ENCODE measurements around the gene C22orf42.
"Not testable (repeated sequence)": the region's sequence is repeated elsewhere in the genome, so short reads cannot be mapped to it uniquely, and the experiment has no call there.

Gene C22orf42

DNA sequence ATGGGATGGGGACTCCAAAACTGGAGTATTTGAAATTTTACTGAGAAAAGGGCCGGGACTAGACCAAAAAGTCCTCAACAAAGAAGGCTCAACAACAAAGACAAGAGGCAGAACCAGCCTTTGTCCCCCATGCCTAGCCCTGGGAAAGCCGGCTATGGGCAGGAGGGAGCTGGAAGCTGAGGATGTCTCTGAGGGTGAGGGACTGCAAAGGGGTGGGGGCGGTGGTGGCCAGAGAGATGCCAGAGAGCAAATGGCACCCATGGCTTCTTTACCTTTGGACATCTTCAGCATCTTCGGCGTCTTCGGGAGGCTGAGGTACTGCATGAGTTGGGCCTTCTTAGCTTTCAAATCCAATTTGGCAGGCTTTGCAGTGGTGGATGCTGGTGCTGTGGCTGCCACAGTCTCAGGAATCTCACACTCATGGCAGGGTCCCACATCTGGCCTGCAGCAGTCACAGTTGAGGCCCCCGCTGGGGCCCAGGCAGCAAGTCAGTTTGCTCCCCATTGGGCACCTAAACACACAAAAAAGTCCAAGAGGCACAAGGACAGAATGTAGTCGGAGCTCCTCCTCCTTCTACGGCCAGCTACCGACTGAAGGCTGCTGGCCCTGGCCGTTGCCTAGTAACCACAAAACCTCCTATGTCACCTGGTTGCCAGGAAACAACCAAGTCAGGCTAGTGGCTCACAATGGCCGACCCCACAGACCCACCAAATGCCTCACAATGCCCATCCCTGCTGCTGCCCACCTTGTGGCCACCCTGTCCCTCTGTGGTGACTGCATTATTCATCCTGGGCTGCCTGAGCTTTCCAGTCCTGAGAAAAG is at the start of gene C22orf42:
Gene C22orf42, minus strand, starts transcription at position 592 of the 822 bp plus-strand sequence. Its CDS starts 88 bp downstream, at position 504.
- no peak for DNase-seq

- DNase-seq, result no peak
These were observed 49.6 kb upstream of the C22orf42 start for GRCh38 chr22:32208681-32209080.

DNA sequence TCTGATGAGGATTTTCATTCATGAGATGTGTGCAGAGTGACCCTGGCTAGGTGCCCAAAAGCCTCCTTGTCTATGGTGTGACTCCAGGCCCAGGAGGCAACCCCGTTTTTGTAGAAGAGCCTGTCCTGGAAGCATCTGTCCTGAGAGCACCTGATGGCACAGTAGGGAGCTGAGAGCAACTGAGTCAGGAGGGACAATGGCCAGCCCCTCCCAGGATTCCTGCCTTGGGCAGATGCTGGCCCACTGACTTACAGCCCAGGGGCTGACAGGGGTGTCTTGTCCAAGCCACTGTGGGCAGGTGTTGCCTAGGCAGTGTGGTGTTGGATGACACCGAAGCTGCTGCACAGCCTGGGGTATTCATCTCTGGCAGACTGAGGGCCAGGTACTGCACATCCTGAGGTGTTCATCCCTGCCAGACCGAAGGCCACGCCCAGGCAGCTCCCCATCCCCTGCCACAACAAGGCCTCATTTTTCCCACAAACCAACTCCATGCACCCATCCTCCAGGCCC is 48.9 kb upstream of the C22orf42 start:
- no peak for DNase-seq

GRCh38 chr22:32206774-32207758 is 48.0 kb upstream of the C22orf42 start:
- DNase-seq, result no peak

DNA sequence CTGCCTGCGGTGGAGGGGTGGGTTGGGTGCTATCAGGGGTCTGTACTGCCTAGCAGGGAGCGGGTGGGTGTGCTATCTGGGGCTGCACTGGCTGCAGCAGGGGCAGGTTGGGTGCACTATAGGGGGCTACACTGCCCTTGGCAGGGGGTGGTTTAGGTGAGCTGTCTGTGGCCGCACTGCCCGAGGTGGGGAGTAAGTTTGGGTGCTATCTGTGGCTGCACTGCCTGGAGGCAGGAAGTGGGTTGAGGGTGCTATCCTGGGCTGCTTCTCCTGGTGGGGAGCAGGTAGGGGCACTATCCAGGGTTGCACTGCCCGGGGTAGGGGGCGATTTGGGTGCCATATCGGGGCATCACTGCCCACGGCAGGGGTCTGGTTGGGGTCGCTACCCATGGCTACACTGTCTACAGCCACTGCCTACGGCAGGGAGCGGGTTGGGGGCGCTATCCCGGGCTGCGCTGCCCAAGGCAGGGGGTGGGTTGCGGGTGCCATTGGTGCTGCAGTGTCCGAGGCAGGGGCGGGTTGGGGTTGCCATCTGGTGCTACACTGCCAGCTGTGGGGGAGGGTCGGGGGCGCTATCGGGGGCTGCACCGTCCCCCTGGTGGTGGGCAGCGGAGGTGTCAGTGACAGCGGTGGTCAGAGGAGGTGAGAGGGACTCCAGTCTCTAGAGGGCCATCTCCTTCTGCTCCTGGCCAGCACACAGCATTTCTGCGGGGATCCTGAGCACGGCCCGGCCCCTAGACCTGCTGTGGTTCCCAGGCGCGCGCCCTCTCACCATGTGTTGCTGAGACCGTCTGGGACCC is 47.1 kb upstream of the C22orf42 start:
- DNase-seq, result no peak

DNA sequence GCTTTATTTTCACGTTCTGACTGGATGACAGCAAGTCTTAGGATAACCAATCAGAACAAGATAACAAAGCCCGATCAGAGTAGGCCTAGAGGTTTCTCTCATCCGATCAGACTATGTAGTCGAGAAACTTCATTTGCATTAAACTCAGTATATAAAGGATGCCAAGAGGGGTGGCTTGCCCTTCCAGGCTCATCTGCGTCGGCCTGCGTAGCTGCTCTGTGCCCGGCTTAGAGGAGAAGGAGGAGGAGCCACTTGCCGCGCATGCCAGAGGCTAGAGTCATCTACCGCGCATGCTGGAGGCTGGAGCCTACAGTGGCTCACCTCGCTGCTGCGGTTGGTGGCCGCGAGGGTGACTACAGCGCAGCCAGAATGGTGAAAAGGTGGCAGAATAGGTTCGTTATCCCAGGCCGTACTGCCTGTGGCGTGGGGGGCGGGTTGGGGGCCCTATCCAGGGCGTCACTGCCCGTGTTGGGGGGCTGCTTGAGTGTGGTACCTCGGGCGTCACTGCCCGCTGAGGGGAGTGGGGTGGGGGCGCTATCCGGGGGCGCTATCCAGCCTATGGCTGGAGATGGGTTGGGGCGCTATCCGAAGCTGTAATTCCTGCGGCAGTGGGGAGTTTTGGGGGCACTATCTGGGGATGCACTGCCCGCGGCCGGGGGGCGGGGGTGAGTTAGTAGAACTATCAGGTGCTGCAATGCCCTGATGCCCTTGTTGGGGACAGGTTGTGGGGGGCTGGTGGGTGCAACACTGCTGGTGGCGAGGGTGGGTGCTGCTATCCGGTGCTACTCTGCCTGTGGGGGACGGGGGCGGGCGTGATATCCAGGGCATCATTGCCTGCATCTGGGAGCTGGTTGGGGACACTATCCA is 46.0 kb upstream of the C22orf42 start, which contains the start of gene RFPL2:
Gene RFPL2, minus strand, starts transcription at position 218 of the 867 bp plus-strand sequence. CDS start 2,622 bp downstream, outside the sequence.
- DNase-seq, result peak; percentile 57

DNA sequence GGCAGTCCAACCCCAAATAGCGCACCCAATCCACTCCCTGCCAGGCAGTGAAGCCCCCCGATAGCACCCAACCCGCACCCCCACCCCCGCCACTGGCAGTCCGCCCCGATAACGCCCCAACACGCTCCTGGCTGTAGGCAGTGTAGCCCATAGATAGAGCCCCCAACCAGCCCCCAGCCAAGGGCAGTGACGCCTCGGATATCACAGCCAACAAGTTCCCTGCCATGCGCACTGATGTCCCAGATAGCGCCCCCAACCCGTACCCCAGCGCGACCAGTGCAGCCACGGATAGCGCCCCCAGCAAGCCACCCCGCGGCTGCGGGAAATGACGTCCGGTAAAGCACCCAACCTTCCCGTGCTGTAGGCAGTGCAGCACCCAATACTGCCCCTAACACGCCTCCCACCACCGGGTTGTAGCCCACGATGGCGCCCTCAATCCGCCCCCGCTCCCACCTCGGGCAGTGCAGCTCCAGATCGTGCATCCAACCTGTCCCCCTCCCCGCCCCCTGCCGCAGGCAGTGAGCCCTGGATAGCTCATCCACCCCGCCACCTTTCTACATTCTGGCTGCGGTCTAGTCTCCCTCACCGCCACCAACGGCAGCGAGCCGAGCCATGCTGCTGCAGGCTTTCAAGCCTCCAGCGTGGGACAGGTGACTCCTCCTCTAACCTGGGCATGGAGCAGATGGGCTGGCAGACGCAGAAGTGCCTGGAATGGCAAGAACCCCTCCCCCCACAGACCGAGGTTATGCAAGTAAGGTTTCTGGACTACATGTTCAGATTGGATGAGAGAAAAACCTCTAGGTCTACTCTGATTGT is 45.1 kb upstream of the C22orf42 start:
- no peak for DNase-seq

- no peak for DNase-seq
These were observed 44.3 kb upstream of the C22orf42 start for GRCh38 chr22:32203181-32204039.

- no peak for DNase-seq
These were observed 43.6 kb upstream of the C22orf42 start for GRCh38 chr22:32202539-32203180.

DNA sequence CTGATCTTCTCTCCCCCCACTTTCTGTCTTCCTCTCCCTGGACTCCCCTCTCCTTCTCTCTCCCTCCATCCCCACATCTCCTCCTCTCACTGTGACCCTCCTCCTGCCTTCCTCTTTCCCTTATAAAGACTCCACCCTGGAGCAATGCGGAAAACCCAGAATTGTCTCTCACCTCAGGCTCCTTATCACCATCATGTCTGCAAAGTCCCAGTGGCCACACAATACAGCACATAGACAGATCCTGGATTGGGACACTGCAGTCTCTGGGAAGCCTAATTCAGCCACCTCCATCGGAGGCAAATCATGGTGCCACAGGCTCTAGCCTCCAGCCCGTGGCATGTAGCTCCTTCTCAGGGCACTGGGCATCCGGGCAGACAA is 43.0 kb upstream of the C22orf42 start:
- no peak for DNase-seq

DNA sequence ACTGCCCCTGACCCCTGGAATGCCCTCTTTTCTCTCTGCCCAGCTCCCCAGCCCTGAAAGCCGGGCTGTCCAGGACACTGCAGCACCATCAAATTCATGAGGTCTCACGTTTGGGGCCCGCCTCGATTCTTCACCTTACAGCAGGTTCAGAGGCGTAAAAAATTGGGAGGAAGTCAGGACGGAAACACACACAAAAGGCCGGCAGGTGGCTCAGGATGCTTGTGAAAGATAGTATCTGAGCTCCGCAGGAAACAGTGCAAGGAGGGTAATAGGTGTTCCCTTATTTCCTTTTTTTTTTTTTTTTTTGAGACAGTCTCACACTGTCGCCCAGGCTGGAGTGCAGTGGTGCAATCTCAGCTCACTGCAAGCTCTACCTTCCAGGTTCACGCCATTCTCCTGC is 41.6 kb upstream of the C22orf42 start:
- DNase-seq, result no peak

DNA sequence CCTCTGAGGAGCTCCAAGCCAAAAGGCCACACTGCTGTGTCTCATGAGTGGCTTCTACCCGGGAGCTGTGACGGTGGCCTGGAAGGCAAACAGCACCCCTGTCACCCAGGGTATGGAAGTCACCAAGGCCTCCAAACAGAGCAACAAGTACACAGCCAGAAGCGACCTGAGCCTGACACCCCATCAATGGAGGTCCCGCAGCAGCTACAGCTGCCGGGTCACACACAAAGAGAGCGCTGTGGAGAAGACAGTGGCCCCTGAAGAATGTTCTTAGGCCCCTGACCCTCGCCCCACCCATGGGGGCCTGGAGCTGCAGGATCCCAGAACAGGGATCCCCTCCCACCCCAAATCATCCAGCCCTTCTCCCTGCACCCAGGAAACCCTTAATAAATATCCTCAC is 40.9 kb upstream of the C22orf42 start:
- no peak for DNase-seq

- no peak for DNase-seq
These were observed 40.2 kb upstream of the C22orf42 start for GRCh38 chr22:32199341-32199740.

GRCh38 chr22:32197553-32198226 is 38.6 kb upstream of the C22orf42 start:
- DNase-seq, result not testable (repeated sequence)

GRCh38 chr22:32195900-32196299 is 36.8 kb upstream of the C22orf42 start:
- not testable (repeated sequence) for DNase-seq

- DNase-seq, result not testable (repeated sequence)
These were observed 34.2 kb upstream of the C22orf42 start for GRCh38 chr22:32193346-32193745.

DNA sequence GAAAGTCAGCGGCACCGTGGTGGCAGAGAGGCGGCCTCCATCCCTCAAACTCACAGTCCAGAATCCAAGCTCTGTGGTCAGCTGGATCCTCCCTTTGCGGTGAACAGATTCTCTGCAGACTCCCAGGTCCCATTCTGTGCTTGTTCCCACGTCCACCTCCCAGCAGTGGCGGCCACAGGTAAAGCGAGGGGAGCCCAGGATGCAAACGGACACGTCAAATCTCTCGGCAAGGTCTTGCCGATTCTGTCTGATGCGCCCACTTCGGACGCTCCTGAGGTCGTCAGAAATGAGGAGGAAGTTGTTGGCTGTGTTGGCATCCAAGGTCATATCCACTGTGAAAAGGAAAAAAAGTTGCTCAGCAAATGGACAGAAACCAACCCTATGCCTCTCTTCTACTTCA is 31.9 kb upstream of the C22orf42 start:
- not testable (repeated sequence) for DNase-seq

DNA sequence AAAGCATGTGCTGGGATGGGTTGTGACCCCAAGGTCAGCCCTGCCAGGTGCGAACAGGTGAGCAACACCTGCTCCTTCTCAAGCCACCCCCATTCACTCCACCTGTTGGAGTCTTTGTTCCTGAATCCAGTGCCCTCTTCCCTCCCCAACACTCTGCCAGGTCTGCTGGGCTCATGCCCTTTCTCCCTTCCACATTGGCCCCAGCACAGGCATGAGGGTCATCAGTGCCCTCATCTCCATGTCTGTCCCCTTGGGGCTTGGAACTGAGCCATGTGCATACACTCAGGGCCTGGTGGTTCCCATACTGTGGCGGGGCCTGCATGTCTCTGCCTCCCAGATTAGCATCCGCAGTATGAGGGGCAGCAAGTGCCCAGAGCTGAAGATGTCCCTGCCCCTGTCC is 26.7 kb upstream of the C22orf42 start:
- no peak for DNase-seq

Data from activated CD4-positive, CD25-positive, alpha-beta regulatory T cell treated with anti-CD3 and anti-CD28 coated beads, Interleukin-2, amount 50 U/mL, for 72 hours (primary cell).